Stimulated activated CD8-positive, alpha-beta memory T cell treated with anti-CD3 and anti-CD28 coated beads, Interleukin-2, amount 100 ng/mL, for 48 hours (primary cell): ENCODE data around the gene NTPCR.

Source experiments
- DNase-seq, 2 donors: peaks; one replicate each; pipeline ENCODE4 v3.0.0-alpha.2; 2020; ENCODE audit warnings: low read depth in 2 of 2

NTPCR gene

GRCh38 chr1:232962761-232963745, 12.6 kb downstream of the NTPCR start:
- DNase-seq, result no peak

DNA sequence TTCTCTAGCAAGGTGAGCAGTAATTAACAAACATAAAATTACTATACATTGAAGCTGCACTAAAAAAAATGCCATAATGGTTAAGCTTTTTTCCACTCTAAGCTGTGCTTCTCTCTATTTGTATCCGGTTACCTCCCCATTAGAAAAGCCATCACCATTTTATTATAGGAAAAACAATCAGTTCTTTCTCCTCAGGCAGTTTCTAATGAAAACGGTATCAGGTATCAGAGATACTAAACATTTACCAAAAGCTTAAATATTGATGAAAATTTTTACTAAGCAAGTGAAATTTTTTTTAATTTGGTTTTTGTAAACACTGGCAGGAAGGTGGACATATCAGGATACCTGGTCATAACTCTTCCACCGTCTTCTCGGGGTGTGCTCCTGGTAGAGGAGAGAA, 14.2 kb downstream of the NTPCR start:
- DNase-seq, result no peak

GRCh38 chr1:232965124-232965911, 14.9 kb downstream of the NTPCR start:
- no peak for DNase-seq

DNA sequence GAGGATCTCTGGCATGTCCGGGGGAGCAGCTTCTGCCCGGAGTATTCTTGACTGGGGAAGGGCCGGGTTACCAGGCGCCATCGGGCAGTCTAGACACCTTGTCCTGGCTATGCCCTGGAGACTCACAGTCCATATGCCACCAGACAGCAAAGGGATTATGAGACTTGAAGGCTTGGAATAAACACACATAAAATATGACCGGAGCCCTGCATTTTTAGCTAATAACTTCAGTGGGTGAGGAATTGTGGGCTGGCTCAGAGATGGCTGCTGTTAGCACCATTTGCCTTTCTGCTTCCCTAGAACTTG, 15.5 kb downstream of the NTPCR start:
- no peak for DNase-seq

GRCh38 chr1:232966663-232967062, 16.3 kb downstream of the NTPCR start:
- DNase-seq, result no peak

- no peak for DNase-seq
These were observed 18.0 kb downstream of the NTPCR start for GRCh38 chr1:232968391-232968790.

GRCh38 chr1:232968965-232969364, 18.6 kb downstream of the NTPCR start:
- no peak for DNase-seq

DNA sequence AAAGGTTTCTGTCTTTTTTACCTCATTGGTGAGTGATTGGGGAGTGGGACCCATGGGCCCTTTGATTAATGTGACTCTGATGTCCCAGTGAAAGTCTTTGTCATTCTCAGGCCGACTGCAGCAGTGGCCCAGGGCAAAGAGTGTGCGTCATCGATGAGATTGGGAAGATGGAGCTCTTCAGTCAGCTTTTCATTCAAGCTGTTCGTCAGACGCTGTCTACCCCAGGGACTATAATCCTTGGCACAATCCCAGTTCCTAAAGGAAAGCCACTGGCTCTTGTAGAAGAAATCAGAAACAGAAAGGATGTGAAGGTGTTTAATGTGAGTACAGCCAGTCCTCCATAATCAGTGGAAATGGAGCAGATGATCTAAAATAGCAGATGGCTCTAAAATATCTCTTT, 19.4 kb downstream of the NTPCR start:
- DNase-seq, result no peak

- DNase-seq, result no peak
These were observed 20.1 kb downstream of the NTPCR start for GRCh38 chr1:232970508-232970907.

- no peak for DNase-seq
These were observed 23.5 kb downstream of the NTPCR start for GRCh38 chr1:232973652-232974611.

GRCh38 chr1:232974971-232975370, 24.6 kb downstream of the NTPCR start:
- no peak for DNase-seq

GRCh38 chr1:232978091-232978634, 27.8 kb downstream of the NTPCR start:
- DNase-seq, result no peak

- no peak for DNase-seq
These were observed 28.4 kb downstream of the NTPCR start for GRCh38 chr1:232978815-232979214.

- DNase-seq, result no peak
These were observed 29.1 kb downstream of the NTPCR start for GRCh38 chr1:232979558-232979957.

DNA sequence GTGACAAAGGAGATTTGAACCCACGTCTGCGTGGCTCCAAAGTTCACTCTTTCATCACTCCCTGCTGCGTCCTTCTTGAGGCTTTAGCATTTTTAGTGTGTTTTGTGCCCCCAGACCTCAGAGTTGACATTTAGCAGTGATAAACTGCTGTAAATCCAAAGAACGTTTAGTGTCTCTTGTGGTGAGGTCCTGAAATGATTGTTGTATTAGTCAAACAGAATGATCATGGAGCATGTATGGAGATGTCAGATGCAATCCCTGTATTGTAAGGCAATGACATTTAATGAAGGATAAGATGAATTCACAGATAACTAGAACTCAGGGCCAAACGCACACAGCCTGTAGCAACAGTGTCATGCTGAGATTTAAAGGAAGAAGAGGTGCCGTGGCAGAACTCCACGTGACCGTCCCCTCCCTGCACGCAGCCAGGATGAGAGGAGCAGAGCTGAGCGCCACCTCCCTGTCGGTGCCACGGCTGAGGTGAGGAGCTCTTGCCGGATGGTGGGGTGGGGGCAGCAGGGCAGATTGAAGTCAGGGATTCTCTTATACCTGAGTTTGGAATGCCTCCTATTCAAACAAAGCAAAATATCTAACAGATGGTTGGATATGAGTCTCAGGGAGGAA, 30.1 kb downstream of the NTPCR start:
- DNase-seq, result no peak

DNA sequence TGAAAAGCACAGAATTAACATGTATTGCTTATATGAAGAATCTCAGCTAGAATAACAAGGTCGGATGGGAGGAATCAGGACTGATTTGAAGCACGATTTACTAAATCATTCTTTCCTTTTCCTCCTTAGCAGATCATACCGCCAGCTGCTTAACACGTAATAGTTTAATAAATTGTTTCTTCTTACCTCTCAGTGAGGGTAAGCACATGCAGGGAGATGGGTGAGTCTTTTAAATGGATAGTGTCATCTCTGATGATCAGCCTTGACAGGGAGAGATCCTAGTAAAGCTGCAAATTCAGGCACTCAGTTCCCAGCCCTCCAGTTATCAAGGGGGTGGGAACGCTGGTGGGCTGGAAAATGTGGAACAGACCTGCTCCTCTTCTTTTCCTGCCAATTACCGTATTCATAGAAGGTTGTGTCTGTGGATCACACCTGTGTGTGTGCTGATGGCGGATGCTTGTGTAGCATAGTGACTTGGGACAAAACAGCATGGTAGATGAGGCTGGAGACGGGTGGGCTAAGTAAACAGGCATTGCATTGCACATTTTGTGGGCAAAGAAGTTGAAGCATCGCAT, 30.7 kb downstream of the NTPCR start:
- DNase-seq, result no peak

GRCh38 chr1:232982238-232982944, 32.0 kb downstream of the NTPCR start:
- DNase-seq, result no peak

DNA sequence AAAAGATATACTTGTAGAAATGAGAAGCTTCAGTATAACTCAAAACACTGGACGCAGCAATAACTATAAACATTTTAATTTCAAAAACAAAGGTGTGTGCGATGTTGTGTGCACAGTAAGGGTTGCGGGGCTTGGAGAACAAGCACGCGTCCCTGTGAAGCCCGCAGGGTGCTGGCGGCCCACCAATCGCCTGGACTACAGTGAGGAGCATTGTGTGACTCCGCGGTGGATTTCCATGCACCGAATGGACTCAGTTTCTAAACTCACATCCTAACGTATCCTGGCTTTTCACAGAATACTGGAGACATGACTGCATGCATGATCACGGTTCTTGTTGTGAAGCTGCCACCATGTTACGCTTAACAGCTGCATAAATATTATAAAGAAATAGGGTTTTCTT, 33.0 kb downstream of the NTPCR start:
- DNase-seq, result no peak

DNA sequence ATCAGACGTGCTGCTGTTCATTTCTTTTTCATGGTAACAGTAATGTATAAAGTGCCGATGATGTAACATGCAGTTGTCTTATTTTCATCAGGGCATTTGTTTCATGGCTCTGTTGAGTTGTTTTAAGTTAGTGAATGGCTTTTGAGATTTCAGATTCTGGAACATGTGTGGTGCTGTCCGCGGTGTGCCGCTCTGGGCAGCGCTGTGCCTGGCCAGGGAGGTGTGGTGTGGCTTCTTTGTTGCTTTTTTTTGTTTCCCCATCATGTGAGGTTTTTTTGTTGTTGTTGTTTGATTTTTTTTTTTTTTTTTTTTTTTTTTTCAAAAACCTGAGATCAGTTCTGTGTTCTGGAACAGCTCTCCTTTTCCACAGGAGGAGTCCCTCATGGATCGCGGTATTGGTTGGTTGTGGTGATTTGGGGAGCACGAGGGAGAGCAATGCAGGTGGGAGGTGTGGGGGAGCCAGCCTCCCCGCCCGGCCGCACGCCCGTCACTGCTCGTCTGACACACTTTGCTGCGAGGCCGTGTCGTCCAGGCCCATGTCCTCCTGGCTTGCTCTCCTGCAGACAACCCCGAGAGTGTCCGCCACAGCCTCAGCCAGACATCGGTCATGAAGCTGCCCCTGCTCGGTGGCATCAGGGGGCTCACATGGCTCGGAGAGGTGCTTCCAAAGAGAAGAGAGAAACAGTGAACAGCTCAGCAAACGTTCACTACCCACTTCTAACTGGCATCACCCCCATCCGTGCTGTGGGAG, 33.6 kb downstream of the NTPCR start:
- no peak for DNase-seq
